ENCODE measurements around the gene ZXDC.

ZXDC gene

GRCh38 chr3:126464494-126464893 is 11.2 kb downstream of the ZXDC start:
- no peak for TF ChIP-seq CTCF (IDR thresholded peaks at IDR 0.05; ENCODE audit: borderline replicate concordance, control extremely low read depth, extremely low read depth, insufficient read depth, missing control alignments)
- no peak for DNase-seq (ENCODE audit: low spot score)
- in situ Hi-C loops (cut with MboI; ENCODE audit: low sequenced_read_pairs, unreplicated experiment) = no loop called here

GRCh38 chr3:126464093-126464492 is 11.6 kb downstream of the ZXDC start:
- no peak for DNase-seq (ENCODE audit: low spot score)
- TF ChIP-seq CTCF (IDR thresholded peaks at IDR 0.05; ENCODE audit: borderline replicate concordance, control extremely low read depth, extremely low read depth, insufficient read depth, missing control alignments) = no peak
- in situ Hi-C loops (cut with MboI; ENCODE audit: low sequenced_read_pairs, unreplicated experiment) = no loop called here

GRCh38 chr3:126463521-126463920 is 12.2 kb downstream of the ZXDC start:
- no peak for DNase-seq (ENCODE audit: low spot score)
- in situ Hi-C loops (cut with MboI; ENCODE audit: low sequenced_read_pairs, unreplicated experiment) = no loop called here
- TF ChIP-seq CTCF (IDR thresholded peaks at IDR 0.05; ENCODE audit: borderline replicate concordance, control extremely low read depth, extremely low read depth, insufficient read depth, missing control alignments) = no peak

- no peak for DNase-seq (ENCODE audit: low spot score)
- no peak for TF ChIP-seq CTCF (IDR thresholded peaks at IDR 0.05; ENCODE audit: borderline replicate concordance, control extremely low read depth, extremely low read depth, insufficient read depth, missing control alignments)
- in situ Hi-C loops (cut with MboI; ENCODE audit: low sequenced_read_pairs, unreplicated experiment) = no loop called here
These were observed 14.1 kb downstream of the ZXDC start for GRCh38 chr3:126461450-126462070.

- in situ Hi-C loops (cut with MboI; ENCODE audit: low sequenced_read_pairs, unreplicated experiment) = no loop called here
- TF ChIP-seq CTCF (IDR thresholded peaks at IDR 0.05; ENCODE audit: borderline replicate concordance, control extremely low read depth, extremely low read depth, insufficient read depth, missing control alignments) = no peak
- no peak for DNase-seq (ENCODE audit: low spot score)
These were observed 15.3 kb downstream of the ZXDC start for GRCh38 chr3:126460381-126460780.

- in situ Hi-C loops (cut with MboI; ENCODE audit: low sequenced_read_pairs, unreplicated experiment) = no loop called here
- DNase-seq (ENCODE audit: low spot score) = no peak
- no peak for TF ChIP-seq CTCF (IDR thresholded peaks at IDR 0.05; ENCODE audit: borderline replicate concordance, control extremely low read depth, extremely low read depth, insufficient read depth, missing control alignments)
These were observed 15.9 kb downstream of the ZXDC start for GRCh38 chr3:126459763-126460127.
